IMR-90 (cell line): Measurements from ENCODE around the gene AIMP1. TPM values are rescaled to one million over a fixed set of nuclear protein-coding genes. Genes with fewer than 3 reads are reported as not detected.

Experiments
- ATAC-seq: fragments of 200-7000 bp; cut with Tn5 transposase; 2 replicates; pipeline ENCODE4 v1.9.1; 2020; ENCODE audit warnings: low read depth, mild to moderate bottlenecking, moderate library complexity
- BruUV-seq: library from RNA; stranded (reverse); fragments of 400-500 nt; replicated peaks from 2 replicates; lab custom pipeline; 2021; lab: Mats Ljungman, UMichigan
- CTCF ChIA-PET: fragments of 300-600 bp; formaldehyde crosslinking; extraction: SDS; loops from one replicate; lab custom pipeline; 2021; ENCODE audit warnings: antibody characterized with exemption; lab: Yijun Ruan, JAX
- POLR2A ChIA-PET: fragments of 300-600 bp; sonication (Branson Sonifier 250); formaldehyde crosslinking; loops from one replicate; lab custom pipeline; 2022; ENCODE audit warnings: antibody characterized with exemption; ENCODE audit not compliant: unreplicated experiment; lab: Charles Lee
- DNase-seq: peaks from one replicate; pipeline ENCODE4 v3.0.0; 2013
- H2AFZ ChIP-seq: replicated peaks from 2 replicates; pipeline ENCODE3; 2013; ENCODE audit warnings: low read length, mild to moderate bottlenecking; ENCODE audit not compliant: poor library complexity
- H2AK5ac ChIP-seq: 2 replicates; pipeline ENCODE4 v1.6.1; 2013; ENCODE audit warnings: low read depth, low read length, inconsistent platforms
- H2AK9ac ChIP-seq: replicated peaks from 2 replicates; pipeline ENCODE3; 2013; ENCODE audit warnings: mild to moderate bottlenecking, low read depth, low read length, moderate library complexity; ENCODE audit not compliant: poor library complexity
- H2BK120ac ChIP-seq: 2 replicates; pipeline ENCODE4 v1.6.1; 2013; ENCODE audit warnings: low read depth, low read length, inconsistent platforms
- H2BK15ac ChIP-seq: 3 replicates; pipeline ENCODE4 v1.6.1; 2013; ENCODE audit warnings: low read depth, low read length, inconsistent platforms
- H2BK20ac ChIP-seq: 2 replicates; pipeline ENCODE4 v1.6.1; 2013; ENCODE audit warnings: low read depth, mild to moderate bottlenecking, inconsistent platforms, low read length, moderate library complexity
- H2BK5ac ChIP-seq: 2 replicates; pipeline ENCODE4 v1.6.1; 2013; ENCODE audit warnings: mild to moderate bottlenecking, low read depth, low read length, inconsistent platforms; ENCODE audit not compliant: poor library complexity, severe bottlenecking
- H3K14ac ChIP-seq: replicated peaks from 2 replicates; pipeline ENCODE4 v1.6.1; 2013; ENCODE audit warnings: low read depth, low read length, inconsistent platforms
- H3K18ac ChIP-seq: 2 replicates; pipeline ENCODE4 v1.6.1; 2013; ENCODE audit warnings: low read depth, low read length, control low read depth
- H3K23ac ChIP-seq: 2 replicates; pipeline ENCODE4 v1.6.1; 2013; ENCODE audit warnings: low read depth, low read length, inconsistent platforms
- H3K27ac ChIP-seq: 2 replicates; pipeline ENCODE4 v1.5.1; 2013; ENCODE audit warnings: mild to moderate bottlenecking, control low read depth, low read length; ENCODE audit not compliant: insufficient read depth
- H3K27me3 ChIP-seq: 2 replicates; pipeline ENCODE4 v1.6.1; 2013; ENCODE audit warnings: low read length; ENCODE audit not compliant: control insufficient read depth, insufficient read depth
- H3K36me3 ChIP-seq: 2 replicates; pipeline ENCODE4 v1.6.1; 2013; ENCODE audit warnings: low read length, mixed read lengths; ENCODE audit not compliant: control insufficient read depth, insufficient read depth
- H3K4ac ChIP-seq: 2 replicates; pipeline ENCODE4 v1.6.1; 2013; ENCODE audit warnings: low read depth, low read length, inconsistent platforms
- H3K4me1 ChIP-seq: 2 replicates; pipeline ENCODE4 v1.6.1; 2013; ENCODE audit warnings: low read length, mixed read lengths; ENCODE audit not compliant: control insufficient read depth, insufficient read depth
- H3K4me2 ChIP-seq: 2 replicates; pipeline ENCODE4 v1.6.1; 2013; ENCODE audit warnings: low read depth, mild to moderate bottlenecking, control low read depth, low read length, moderate library complexity
- H3K4me3 ChIP-seq: 2 replicates; pipeline ENCODE4 v1.5.1; 2013; ENCODE audit warnings: low read depth, mild to moderate bottlenecking, control low read depth, low read length, moderate library complexity; ENCODE audit not compliant: insufficient read depth
- H3K56ac ChIP-seq: 2 replicates; pipeline ENCODE4 v1.6.1; 2013; ENCODE audit warnings: low read length, inconsistent platforms; ENCODE audit not compliant: insufficient read depth; ENCODE audit errors: extremely low read depth
- H3K79me1 ChIP-seq, 2 experiments: 2 replicates each; pipeline ENCODE4 v1.6.1; 2013; ENCODE audit warnings: low read length in 2 of 2, inconsistent platforms in 1 of 2, low read depth in 1 of 2
- H3K9ac ChIP-seq: 2 replicates; pipeline ENCODE4 v1.6.1; 2013; ENCODE audit warnings: low read depth, low read length, control low read depth
- H3K9me1 ChIP-seq: 2 replicates; pipeline ENCODE4 v1.6.1; 2013; ENCODE audit warnings: low read length, inconsistent platforms; ENCODE audit not compliant: insufficient read depth
- H3K9me3 ChIP-seq: 2 replicates; pipeline ENCODE4 v1.6.1; 2013; ENCODE audit warnings: low read length; ENCODE audit not compliant: control insufficient read depth, insufficient read depth
- H4K20me1 ChIP-seq: 2 replicates; pipeline ENCODE4 v1.6.1; 2013; ENCODE audit warnings: low read length, inconsistent platforms; ENCODE audit not compliant: insufficient read depth
- H4K5ac ChIP-seq: 2 replicates; pipeline ENCODE4 v1.6.1; 2013; ENCODE audit warnings: mild to moderate bottlenecking, low read depth, low read length, control low read depth
- H4K8ac ChIP-seq, 2 experiments: 2 replicates each; pipeline ENCODE4 v1.6.1; 2013; ENCODE audit warnings: low read depth in 2 of 2, low read length in 2 of 2, control low read depth in 1 of 2, inconsistent platforms in 1 of 2
- H4K91ac ChIP-seq: 2 replicates; pipeline ENCODE4 v1.6.1; 2013; ENCODE audit warnings: low read depth, low read length, inconsistent platforms; ENCODE audit not compliant: insufficient read depth
- MXI1 ChIP-seq: IDR thresholded peaks from 2 replicates; pipeline ENCODE4 v1.6.1; 2012; ENCODE audit warnings: low read depth, mild to moderate bottlenecking, low read length, moderate library complexity, borderline replicate concordance
- NFE2L2 ChIP-seq: fragments of 150-350 bp; IDR thresholded peaks from 2 replicates; pipeline ENCODE4 v1.6.1; 2016; ENCODE audit warnings: low read depth, mild to moderate bottlenecking, low read length
- SMC3 ChIP-seq: fragments of 150-350 bp; IDR thresholded peaks from 2 replicates; pipeline ENCODE4 v1.6.1; 2016; ENCODE audit warnings: low read depth, mild to moderate bottlenecking, antibody characterized with exemption, low read length, moderate library complexity
- WGBS, 2 experiments: methylation state at CpG; one replicate each; pipeline versions ENCODE4 v1.1.5 to v1.1.7; 2013; ENCODE audit warnings: missing lambda C conversion rate in 2 of 2; ENCODE audit not compliant: insufficient read length in 1 of 2; ENCODE audit errors: extremely low coverage in 2 of 2; 5-methylcytosine and 5-hydroxymethylcytosine counted together
- dilution Hi-C: fragments of 300-500 bp; cut with HindIII; formaldehyde crosslinking; loops from one replicate; pipeline ENCODE4 v1.14.3; 2018; ENCODE audit warnings: low sequenced_read_pairs; ENCODE audit not compliant: unreplicated experiment
- in situ Hi-C: fragments of 300-500 bp; cut with MboI; formaldehyde crosslinking; loops from 3 replicates; pipeline ENCODE4 v1.14.3; 2019; ENCODE audit warnings: low sequenced_read_pairs, inconsistent platforms, mixed read lengths
- intact Hi-C: fragments of 100-400 bp; cut with micrococcal nuclease; formaldehyde crosslinking; loops from 2 replicates; pipeline ENCODE4 v1.10.0; 2022
- polyA plus RNA-seq, 3 experiments: library from polyadenylated mRNA; depleted of rRNA; stranded (reverse); fragments of >200 nt; gene quantifications; 2 replicates each; pipeline ENCODE4 v1.2.3, GENCODE V29; 2012; ENCODE audit warnings: low replicate concordance in 1 of 3
- total RNA-seq: library from RNA; depleted of rRNA; stranded (reverse); fragments of >200 nt; gene quantifications from 2 replicates; pipeline ENCODE4 v1.2.3, GENCODE V29; 2012

AIMP1 gene
- total and polyA plus RNA-seq, 2 of the 4 experiments (the other 2 are of a cell fraction) = 11.8 to 21.4 TPM

DNA sequence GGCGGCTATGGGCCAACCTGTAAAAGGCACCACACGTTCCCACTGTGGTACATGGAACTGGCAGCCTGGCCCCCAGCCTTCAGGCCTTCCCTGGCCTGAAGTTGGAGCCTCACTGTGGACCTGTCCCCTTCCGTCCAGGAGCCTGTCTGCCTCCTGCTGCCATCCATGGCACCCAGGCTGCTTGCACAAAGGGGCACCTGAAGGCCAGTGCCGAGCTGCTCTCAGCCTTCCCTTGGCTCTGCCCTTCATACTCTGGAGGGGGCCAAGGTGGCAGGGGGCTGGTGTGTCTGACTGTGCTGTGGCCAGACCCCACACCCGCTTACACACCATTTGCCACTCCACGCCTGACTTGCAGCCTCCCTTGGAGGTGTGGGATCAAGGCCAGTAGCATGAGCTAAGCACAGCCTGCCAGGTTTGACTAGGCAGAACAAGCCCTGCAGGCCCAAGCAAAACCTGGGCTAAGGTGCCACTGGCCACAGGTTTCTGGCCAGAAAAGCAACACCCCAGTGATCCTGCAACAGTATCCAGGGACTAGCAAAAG, 69.6 kb downstream of the AIMP1 start:
- ATAC-seq = no peak

More for the DNA sequence above, 69.6 kb downstream of the AIMP1 start:
- Histone ChIP-seq H3K27me3 (no peaks in the 10 kb centered on the region), H2BK20ac (no peak overlapping the region), H4K8ac (no peak overlapping the region), H3K18ac (no peak overlapping the region), H3K23ac (no peak overlapping the region), H3K9ac (no peak overlapping the region), H2BK15ac (no peak overlapping the region), H3K9me3 (no peaks in the 10 kb centered on the region), H2AFZ (no peak overlapping the region), H2AK5ac (no peak overlapping the region), H4K20me1 (no peaks in the 10 kb centered on the region), H4K5ac (no peak overlapping the region), H3K14ac (no peak overlapping the region), H3K4me3 (no peak overlapping the region), H3K4me2 (no peak overlapping the region), H3K9me1 (no peaks in the 10 kb centered on the region), H2BK120ac (no peak overlapping the region), H3K4me1 (no peaks in the 10 kb centered on the region), H4K91ac (no peak overlapping the region), H3K27ac (no peak overlapping the region), H3K36me3 (no peaks in the 10 kb centered on the region), H2AK9ac (no peak overlapping the region), H2BK5ac (no peak overlapping the region), H3K79me1 (no peaks in the 10 kb centered on the region), H3K4ac (no peak overlapping the region), H3K56ac (no peak overlapping the region)
- ChIA-PET CTCF (interaction anchor here (0.7 kb wide), 1 partner anchor 15 kb away, joined by 3 read pairs; no protein-coding TSS in a partner anchor), POLR2A (no interaction called here)
- DNase-seq = no peak
- intact Hi-C loops (no loop called here), dilution Hi-C loops (no loop called here), in situ Hi-C loops (no loop called here)
- BruUV-seq = no TSS peak
- WGBS, 2 experiments = 40% methylated on average over 1 of the region's 6 CpGs; no CpG with 5 or more reads in 1 of the 2 experiments
- TF ChIP-seq NFE2L2 = no peak
- TF ChIP-seq MXI1 = no peak
- no peak for TF ChIP-seq SMC3
